ENCODE measurements around the gene GPR15LG.

The GPR15LG gene

GRCh38 chr10:84149854-84150253, 23.7 kb upstream of the GPR15LG start:
- intact Hi-C loops (cut with DNase I; ENCODE audit: low total_unique reads): no loop called here
- no peak for TF ChIP-seq CTCF (IDR thresholded peaks at IDR 0.05)
- H3K4me3 ChIP-seq: no peak overlapping the region
- peaks cover 89 to 92% (median 91%) of the 10 kb centered on the region in 3 donors for H3K36me3 ChIP-seq
- H3K9me3 ChIP-seq: no peaks in the 10 kb centered on the region
- no peaks in the 10 kb centered on the region for H3K4me1 ChIP-seq
- no peaks in the 10 kb centered on the region for H3K27me3 ChIP-seq
- H3K27ac ChIP-seq: no peak overlapping the region
- no peak for DNase-seq

GRCh38 chr10:84152769-84153168, 20.8 kb upstream of the GPR15LG start:
- H3K36me3 ChIP-seq: peaks cover 68 to 70% (median 69%) of the 10 kb centered on the region in 3 donors
- TF ChIP-seq CTCF (IDR thresholded peaks at IDR 0.05): no peak
- no peaks in the 10 kb centered on the region for H3K27me3 ChIP-seq
- no peaks in the 10 kb centered on the region for H3K9me3 ChIP-seq
- intact Hi-C loops (cut with DNase I; ENCODE audit: low total_unique reads): no loop called here
- H3K4me1 ChIP-seq: no peaks in the 10 kb centered on the region
- no peak overlapping the region for H3K4me3 ChIP-seq
- no peak for DNase-seq
- no peak overlapping the region for H3K27ac ChIP-seq

GRCh38 chr10:84155521-84155920, 18.1 kb upstream of the GPR15LG start:
- H3K27me3 ChIP-seq: no peaks in the 10 kb centered on the region
- TF ChIP-seq CTCF (IDR thresholded peaks at IDR 0.05): no peak
- intact Hi-C loops (cut with DNase I; ENCODE audit: low total_unique reads): no loop called here
- no peak overlapping the region for H3K4me3 ChIP-seq
- no peaks in the 10 kb centered on the region for H3K9me3 ChIP-seq
- DNase-seq: no peak
- no peaks in the 10 kb centered on the region for H3K4me1 ChIP-seq
- no peak overlapping the region for H3K27ac ChIP-seq
- H3K36me3 ChIP-seq: peaks cover 44 to 46% (median 46%) of the 10 kb centered on the region in 3 donors

- Histone ChIP-seq H3K27me3 (no peaks in the 10 kb centered on the region), H3K9me3 (no peaks in the 10 kb centered on the region), H3K27ac (no peak overlapping the region), H3K36me3 (peaks cover 39 to 42% (median 41%) of the 10 kb centered on the region in 3 donors), H3K4me3 (no peak overlapping the region), H3K4me1 (no peaks in the 10 kb centered on the region)
- intact Hi-C loops (cut with DNase I; ENCODE audit: low total_unique reads): no loop called here
- TF ChIP-seq CTCF (IDR thresholded peaks at IDR 0.05): no peak
- no peak for DNase-seq
Observed at GRCh38 chr10:84156009-84156408, 17.6 kb upstream of the GPR15LG start.

- Histone ChIP-seq H3K36me3 (peaks cover 34 to 37% (median 35%) of the 10 kb centered on the region in 3 donors), H3K27me3 (peaks cover 0 to 4% of the 10 kb centered on the region in 2 donors), H3K4me3 (no peak overlapping the region), H3K4me1 (no peaks in the 10 kb centered on the region), H3K9me3 (no peaks in the 10 kb centered on the region), H3K27ac (no peak overlapping the region)
- no peak for DNase-seq
- no peak for TF ChIP-seq CTCF (IDR thresholded peaks at IDR 0.05)
- intact Hi-C loops (cut with DNase I; ENCODE audit: low total_unique reads): no loop called here
Observed at GRCh38 chr10:84156768-84157167, 16.8 kb upstream of the GPR15LG start.

- Histone ChIP-seq H3K4me3 (no peak overlapping the region), H3K4me1 (no peaks in the 10 kb centered on the region), H3K27me3 (peaks cover 0 to 12% of the 10 kb centered on the region in 2 donors), H3K9me3 (no peaks in the 10 kb centered on the region), H3K27ac (no peak overlapping the region), H3K36me3 (peaks cover 21 to 24% (median 22%) of the 10 kb centered on the region in 3 donors)
- no peak for TF ChIP-seq CTCF (IDR thresholded peaks at IDR 0.05)
- no peak for DNase-seq
- intact Hi-C loops (cut with DNase I; ENCODE audit: low total_unique reads): no loop called here
Observed at GRCh38 chr10:84158061-84158460, 15.5 kb upstream of the GPR15LG start.

Data from tibial artery (tissue), 4 donors.